Cardiac fibroblast (primary cell): ENCODE measurements around the gene DUS3L.

Source experiments
- DNase-seq, 2 donors: peaks; one replicate each; pipeline versions ENCODE4 v3.0.0 to v3.0.0-alpha.2; 2010; ENCODE audit warnings: low read depth in 2 of 2
- H3K4me3 ChIP-seq, 2 donors: replicated peaks in 1 of 2; 1 replicate in 1 of 2; 2 replicates in 1 of 2; pipeline ENCODE4 v1.5.1; 2011; ENCODE audit warnings: low read depth in 2 of 2, low read length in 2 of 2, mild to moderate bottlenecking in 2 of 2, moderate library complexity in 1 of 2
- TF ChIP-seq, protein P1 (sequence below): IDR thresholded peaks from one replicate; pipeline ENCODE4 v1.5.1; 2011; ENCODE audit warnings: low read depth, mild to moderate bottlenecking, low read length, inconsistent platforms

Gene DUS3L

DNA sequence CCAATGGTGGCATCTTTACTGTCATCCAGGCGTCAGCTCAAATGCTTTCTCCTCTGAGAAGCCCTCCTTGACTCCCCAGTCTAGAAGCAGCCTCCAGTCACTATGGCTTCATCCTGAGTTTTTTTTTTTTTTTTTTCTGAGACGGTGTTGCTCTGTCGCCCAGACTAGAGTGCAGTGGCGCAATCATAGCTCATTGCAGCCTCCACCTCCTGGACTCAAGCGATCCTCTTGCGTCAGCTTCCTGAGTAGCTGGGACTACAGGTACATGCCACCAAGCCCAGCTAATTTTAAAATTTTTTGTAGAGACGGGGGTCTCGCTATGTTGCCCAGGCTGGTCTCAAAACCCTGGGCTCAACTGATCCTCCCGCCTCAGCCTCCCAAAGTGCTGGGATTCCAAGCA lies 18.1 kb upstream of the DUS3L start:
- H3K4me3 ChIP-seq = no peak overlapping the region
- DNase-seq = no peak
- TF ChIP-seq, protein P1, sequence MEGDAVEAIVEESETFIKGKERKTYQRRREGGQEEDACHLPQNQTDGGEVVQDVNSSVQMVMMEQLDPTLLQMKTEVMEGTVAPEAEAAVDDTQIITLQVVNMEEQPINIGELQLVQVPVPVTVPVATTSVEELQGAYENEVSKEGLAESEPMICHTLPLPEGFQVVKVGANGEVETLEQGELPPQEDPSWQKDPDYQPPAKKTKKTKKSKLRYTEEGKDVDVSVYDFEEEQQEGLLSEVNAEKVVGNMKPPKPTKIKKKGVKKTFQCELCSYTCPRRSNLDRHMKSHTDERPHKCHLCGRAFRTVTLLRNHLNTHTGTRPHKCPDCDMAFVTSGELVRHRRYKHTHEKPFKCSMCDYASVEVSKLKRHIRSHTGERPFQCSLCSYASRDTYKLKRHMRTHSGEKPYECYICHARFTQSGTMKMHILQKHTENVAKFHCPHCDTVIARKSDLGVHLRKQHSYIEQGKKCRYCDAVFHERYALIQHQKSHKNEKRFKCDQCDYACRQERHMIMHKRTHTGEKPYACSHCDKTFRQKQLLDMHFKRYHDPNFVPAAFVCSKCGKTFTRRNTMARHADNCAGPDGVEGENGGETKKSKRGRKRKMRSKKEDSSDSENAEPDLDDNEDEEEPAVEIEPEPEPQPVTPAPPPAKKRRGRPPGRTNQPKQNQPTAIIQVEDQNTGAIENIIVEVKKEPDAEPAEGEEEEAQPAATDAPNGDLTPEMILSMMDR = no peak

DNA sequence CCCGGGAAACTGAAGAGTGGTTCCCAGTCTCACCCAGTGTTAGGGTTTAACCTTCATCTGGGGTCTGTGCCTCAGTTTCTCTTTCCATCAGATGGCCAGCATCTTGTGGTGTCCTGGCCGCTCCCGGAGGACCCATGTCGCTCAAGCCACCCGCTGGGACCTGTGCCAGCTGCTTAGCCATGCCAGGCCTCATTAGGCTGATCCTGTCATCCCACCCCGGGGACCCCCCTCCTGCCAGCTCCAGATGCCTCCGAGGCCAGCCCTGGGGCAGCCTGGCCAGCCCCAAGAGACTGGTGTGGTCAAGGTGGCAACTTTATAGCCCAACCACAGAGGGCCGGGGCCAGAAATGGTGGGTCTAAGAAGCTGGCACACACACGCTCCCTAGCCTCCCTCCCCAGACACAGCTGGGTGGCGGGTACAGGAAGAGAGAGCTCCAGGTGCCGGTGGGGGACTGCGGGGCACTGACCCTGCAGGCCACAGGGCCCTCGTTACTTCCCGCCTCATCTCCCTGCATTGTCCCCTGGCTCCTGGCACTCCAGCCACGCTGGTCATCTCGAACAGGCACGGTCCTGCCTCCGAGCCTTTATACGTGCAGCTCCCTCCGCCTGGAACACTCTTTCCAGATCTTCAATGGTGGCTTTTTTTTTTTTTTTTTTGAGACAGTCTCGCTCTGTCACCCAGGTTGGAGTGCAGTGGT lies 17.3 kb upstream of the DUS3L start:
- DNase-seq = no peak
- H3K4me3 ChIP-seq = no peak overlapping the region
- TF ChIP-seq, protein P1 = no peak

DNA sequence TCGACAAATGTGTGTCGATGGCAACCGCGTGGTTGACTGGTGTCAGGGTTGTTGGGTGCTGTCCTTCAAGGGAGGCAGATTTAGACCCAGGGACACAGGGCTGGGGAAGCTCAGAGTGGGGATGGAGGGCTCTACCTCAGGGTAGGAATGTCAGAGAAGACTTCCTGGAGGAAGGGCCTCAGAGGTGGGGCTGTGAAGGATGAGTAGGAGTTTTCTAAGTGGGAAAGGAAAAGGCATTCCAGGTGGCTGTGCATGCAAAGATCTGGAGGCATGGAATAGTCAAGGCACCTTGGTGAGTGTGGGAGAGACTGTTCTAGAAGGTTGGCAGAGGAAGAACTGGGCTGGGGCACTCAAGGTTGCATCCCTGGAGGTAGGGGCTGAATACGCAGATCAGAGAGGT lies 15.9 kb upstream of the DUS3L start:
- H3K4me3 ChIP-seq = no peak overlapping the region
- no peak for DNase-seq

DNA sequence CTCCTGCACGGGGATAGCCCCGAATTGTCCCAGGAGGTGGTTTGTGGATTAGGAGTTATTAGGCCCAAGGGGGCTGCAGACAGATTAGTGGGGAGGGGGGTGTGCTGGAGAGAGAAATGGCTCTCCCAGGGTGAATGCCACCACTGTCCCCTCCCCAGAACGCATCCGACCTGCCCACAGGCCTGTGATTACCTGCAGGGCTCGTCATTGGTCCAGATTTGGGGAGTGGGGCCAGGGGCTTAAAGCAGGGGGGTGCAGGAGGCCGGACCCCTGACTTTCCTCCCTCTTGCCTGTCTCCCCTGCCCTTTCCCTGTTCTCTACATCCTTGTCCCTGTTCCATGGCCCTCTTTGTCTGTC lies 15.1 kb upstream of the DUS3L start:
- no peak overlapping the region for H3K4me3 ChIP-seq
- no peak for DNase-seq

More for the DNA sequence above, 15.9 kb upstream of the DUS3L start:
- TF ChIP-seq, protein P1 = no peak

DNA sequence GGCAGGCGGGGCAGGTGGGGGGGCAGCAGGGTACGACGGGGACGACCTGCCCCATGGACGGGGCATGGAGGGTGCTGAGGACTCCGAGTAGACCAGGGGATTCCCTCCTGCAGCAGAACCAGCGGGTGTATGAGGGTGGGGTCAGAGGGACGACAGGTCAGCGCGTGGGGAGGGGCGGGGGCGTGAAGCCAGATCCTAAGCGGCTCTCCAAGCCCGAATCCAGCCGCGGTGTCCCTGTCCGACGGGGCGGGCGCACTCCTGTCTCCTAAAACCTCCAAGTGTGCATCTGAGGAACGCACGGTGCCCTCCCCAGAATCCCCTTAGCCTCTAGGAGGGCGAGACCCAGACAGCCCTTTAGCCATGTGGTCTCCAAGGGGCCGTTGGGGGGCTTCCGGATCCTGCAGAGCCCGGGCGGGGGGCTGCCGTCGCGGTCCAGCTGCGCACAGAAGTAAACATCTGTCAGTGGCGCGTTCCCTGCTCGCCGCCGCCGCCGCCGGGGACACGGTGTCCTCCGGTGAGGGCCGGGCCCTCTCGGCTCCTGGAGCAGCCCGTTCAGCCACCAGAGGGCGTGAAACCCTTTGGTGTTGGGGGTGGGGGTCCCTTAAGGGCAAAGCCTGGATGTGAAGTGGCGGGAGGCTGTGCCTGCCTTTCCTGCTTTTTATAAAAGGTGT lies 14.6 kb upstream of the DUS3L start:
- DNase-seq = peak; percentile 41 to 59
- H3K4me3 ChIP-seq = peak overlapping the region in 1 of 2 donors; percentile 22
- TF ChIP-seq, protein P1 = peak; percentile 80

More for the DNA sequence above, 15.1 kb upstream of the DUS3L start:
- TF ChIP-seq, protein P1 = no peak

DNA sequence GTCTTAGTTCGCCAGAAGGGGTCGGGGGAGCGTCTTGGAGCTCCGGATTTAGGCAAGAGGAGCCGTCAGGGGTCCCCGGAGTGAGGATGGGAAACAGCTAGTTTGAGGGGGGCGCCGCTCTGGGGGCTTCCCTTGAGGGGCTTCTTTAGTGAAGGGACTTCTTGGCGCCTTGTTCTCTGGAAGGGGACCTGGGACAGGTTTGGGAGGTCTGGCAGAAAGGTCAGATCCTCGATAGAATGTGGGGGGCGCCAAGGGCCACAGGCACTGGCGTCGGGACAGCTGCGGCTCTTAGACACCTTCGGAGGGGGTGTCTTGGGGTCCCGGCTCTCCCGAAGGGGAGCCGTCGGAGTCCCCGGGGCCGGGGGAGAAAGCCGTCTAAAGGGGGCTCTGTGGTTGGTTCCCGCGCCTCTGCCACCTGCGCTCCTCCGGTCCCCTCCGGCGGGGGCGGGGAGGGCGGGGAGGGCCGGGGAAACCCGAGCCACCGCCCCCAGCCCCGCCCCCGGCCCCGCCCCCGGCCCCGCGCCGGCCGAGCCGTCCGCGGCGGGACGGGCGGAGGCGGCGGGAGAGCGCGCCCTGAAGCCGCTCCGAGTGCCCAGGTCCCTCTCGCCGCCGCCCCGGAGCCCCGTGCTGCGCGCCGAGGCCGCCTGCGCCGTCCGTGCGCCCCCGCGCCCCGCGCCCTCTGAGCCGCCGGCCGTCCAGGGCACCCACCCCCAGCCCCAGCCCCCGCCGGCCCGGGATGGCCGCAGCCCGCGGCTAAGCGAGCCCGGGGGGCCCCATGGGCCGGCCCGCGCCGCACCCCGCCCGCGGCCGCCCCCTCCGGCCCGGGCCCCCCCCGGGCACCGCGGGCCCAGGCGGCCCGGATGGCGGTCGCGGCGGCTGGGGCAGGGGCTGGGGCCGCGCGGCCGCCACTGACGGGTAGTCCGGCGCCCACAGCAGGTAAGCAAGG lies 13.8 kb upstream of the DUS3L start, which contains the start of gene NRTN:
Gene NRTN (plus strand): TSS at position 552 of the 946 bp plus-strand sequence. CDS start 19,099 bp downstream, outside the sequence.
- DNase-seq = no peak
- TF ChIP-seq, protein P1 = no peak
- peak within 1 kb of the TSS; percentile 22 to 40 for H3K4me3 ChIP-seq
